GM21447 (cell line): ENCODE results near the gene EP400.
A peak's percentile ranks its signal among the peaks of the same experiment; 100 is the strongest.
"Not testable (repeated sequence)": the region's sequence is repeated elsewhere in the genome, so short reads cannot be mapped to it uniquely, and the experiment has no call there.

Experiments
- ATAC-seq: cut with Tn5 transposase; IDR thresholded peaks from one replicate; pipeline ENCODE4 v1.9.1; 2021; ENCODE audit not compliant: unreplicated experiment

Gene EP400

GRCh38 chr12:131948166-131948712, 1.5 kb upstream of the EP400 start:
- ATAC-seq, result no peak

- not testable (repeated sequence) for ATAC-seq
Measured at GRCh38 chr12:131948713-131949430, 870 bp upstream of the EP400 start.

- ATAC-seq, result peak; percentile 44
Measured at GRCh38 chr12:131950182-131950913, 606 bp downstream of the EP400 start.

- not testable (repeated sequence) for ATAC-seq
Measured at GRCh38 chr12:131953810-131954209, 4.1 kb downstream of the EP400 start.

GRCh38 chr12:131954460-131954859, 4.7 kb downstream of the EP400 start:
- not testable (repeated sequence) for ATAC-seq

GRCh38 chr12:131959116-131959515, 9.4 kb downstream of the EP400 start:
- ATAC-seq, result no peak

- no peak for ATAC-seq
Measured at GRCh38 chr12:131959641-131960589, 10.2 kb downstream of the EP400 start.

GRCh38 chr12:131960590-131961325, 11.0 kb downstream of the EP400 start:
- ATAC-seq, result not testable (repeated sequence)

- not testable (repeated sequence) for ATAC-seq
Measured at GRCh38 chr12:131961328-131961727, 11.6 kb downstream of the EP400 start.

GRCh38 chr12:131962069-131962468, 12.3 kb downstream of the EP400 start:
- ATAC-seq, result no peak

- ATAC-seq, result no peak
Measured at GRCh38 chr12:131963381-131963780, 13.6 kb downstream of the EP400 start.

- ATAC-seq, result no peak
Measured at GRCh38 chr12:131965073-131965472, 15.3 kb downstream of the EP400 start.

- no peak for ATAC-seq
Measured at GRCh38 chr12:131971226-131971625, 21.5 kb downstream of the EP400 start.

GRCh38 chr12:131975228-131975627, 25.5 kb downstream of the EP400 start:
- no peak for ATAC-seq

GRCh38 chr12:131979606-131980005, 29.9 kb downstream of the EP400 start:
- no peak for ATAC-seq

- no peak for ATAC-seq
Measured at GRCh38 chr12:131980263-131980662, 30.5 kb downstream of the EP400 start.

GRCh38 chr12:131981388-131981787, 31.6 kb downstream of the EP400 start:
- ATAC-seq, result no peak

- no peak for ATAC-seq
Measured at GRCh38 chr12:131982041-131982440, 32.3 kb downstream of the EP400 start.

GRCh38 chr12:131983026-131983425, 33.3 kb downstream of the EP400 start:
- ATAC-seq, result no peak

- no peak for ATAC-seq
Measured at GRCh38 chr12:131983554-131983953, 33.8 kb downstream of the EP400 start.
